ENCODE results near the gene TP53I11.

DNA sequence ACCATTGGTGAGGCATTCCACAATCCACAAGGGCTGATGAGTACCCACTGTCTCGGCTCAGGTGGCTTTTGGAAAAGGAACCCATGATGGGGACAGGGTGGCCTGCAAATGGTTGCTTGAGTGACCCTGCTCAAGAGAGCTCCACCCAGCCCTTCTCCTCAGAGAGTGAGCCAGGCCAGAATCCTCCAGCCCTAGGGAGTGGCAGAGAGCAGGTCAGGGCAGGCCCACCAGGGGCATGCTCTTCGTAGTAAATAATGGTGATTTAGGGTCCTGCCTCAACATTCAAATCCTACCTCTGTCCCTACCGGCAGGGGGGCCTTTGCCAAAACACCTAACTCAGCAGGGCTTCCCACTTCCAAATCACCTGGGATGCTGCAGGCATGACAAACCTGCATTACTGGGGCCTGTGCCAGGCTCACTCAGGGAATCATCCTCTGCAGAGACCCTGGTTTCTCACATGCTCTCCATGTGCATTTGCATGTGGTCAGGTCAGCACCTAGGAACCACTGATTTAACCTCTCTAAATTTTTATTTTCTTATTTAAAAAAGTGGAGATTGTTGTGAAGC is 17.3 kb upstream of the TP53I11 start:
- TF ChIP-seq EZH2 (optimal IDR thresholded peaks at IDR 0.05; ENCODE audit: low read depth, low read length) (no peak), EZH2phosphoT487 (IDR thresholded peaks at IDR 0.05; ENCODE audit: low read length) (no peak)
- TF ChIP-seq, protein P1, sequence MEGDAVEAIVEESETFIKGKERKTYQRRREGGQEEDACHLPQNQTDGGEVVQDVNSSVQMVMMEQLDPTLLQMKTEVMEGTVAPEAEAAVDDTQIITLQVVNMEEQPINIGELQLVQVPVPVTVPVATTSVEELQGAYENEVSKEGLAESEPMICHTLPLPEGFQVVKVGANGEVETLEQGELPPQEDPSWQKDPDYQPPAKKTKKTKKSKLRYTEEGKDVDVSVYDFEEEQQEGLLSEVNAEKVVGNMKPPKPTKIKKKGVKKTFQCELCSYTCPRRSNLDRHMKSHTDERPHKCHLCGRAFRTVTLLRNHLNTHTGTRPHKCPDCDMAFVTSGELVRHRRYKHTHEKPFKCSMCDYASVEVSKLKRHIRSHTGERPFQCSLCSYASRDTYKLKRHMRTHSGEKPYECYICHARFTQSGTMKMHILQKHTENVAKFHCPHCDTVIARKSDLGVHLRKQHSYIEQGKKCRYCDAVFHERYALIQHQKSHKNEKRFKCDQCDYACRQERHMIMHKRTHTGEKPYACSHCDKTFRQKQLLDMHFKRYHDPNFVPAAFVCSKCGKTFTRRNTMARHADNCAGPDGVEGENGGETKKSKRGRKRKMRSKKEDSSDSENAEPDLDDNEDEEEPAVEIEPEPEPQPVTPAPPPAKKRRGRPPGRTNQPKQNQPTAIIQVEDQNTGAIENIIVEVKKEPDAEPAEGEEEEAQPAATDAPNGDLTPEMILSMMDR (IDR thresholded peaks at IDR 0.05; ENCODE audit: low read length), result no peak
